PC-3 (cell line): ENCODE results near the gene CES5A. TPM values are rescaled to one million over a fixed set of nuclear protein-coding genes. Genes with fewer than 3 reads are reported as not detected.

Experiments used
- ATAC-seq: fragments of 200-7000 bp; cut with Tn5 transposase; 2 replicates; pipeline ENCODE4 v1.9.1; 2020; ENCODE audit warnings: mild to moderate bottlenecking, moderate library complexity
- BruUV-seq: library from RNA; stranded (reverse); fragments of 400-500 nt; replicated peaks from 2 replicates; lab custom pipeline; 2021; lab: Mats Ljungman, UMichigan
- CTCF ChIA-PET: fragments of 300-600 bp; sonication (Branson Sonifier 250); formaldehyde crosslinking; loops from one replicate; lab custom pipeline; 2022; ENCODE audit warnings: antibody characterized with exemption; lab: Charles Lee
- POLR2A ChIA-PET: fragments of 300-600 bp; sonication (Branson Sonifier 250); formaldehyde crosslinking; loops from one replicate; lab custom pipeline; 2022; ENCODE audit warnings: antibody characterized with exemption; ENCODE audit not compliant: unreplicated experiment; lab: Charles Lee
- DNase-seq: peaks from one replicate; pipeline ENCODE4 v3.0.0-alpha.2; 2015
- H2AFZ ChIP-seq: fragments of 300-600 bp; sonication (generic); 2 replicates; pipeline ENCODE4 v1.6.0; 2016; ENCODE audit warnings: antibody characterized with exemption, low read length
- H3F3A ChIP-seq: fragments of 300-600 bp; sonication (generic); one replicate; pipeline ENCODE4 v1.6.0; 2017; ENCODE audit warnings: antibody characterized with exemption, low read length, control low read depth, mild to moderate bottlenecking; ENCODE audit not compliant: unreplicated experiment
- H3K27ac ChIP-seq: fragments of 300-600 bp; sonication (generic); 2 replicates; pipeline ENCODE4 v1.5.1; 2016; ENCODE audit warnings: mild to moderate bottlenecking, low read length
- H3K27me3 ChIP-seq: fragments of 300-600 bp; sonication (generic); 2 replicates; pipeline ENCODE4 v1.6.1; 2016; ENCODE audit warnings: low read length, mixed read lengths
- H3K36me3 ChIP-seq: fragments of 300-600 bp; sonication (generic); 2 replicates; pipeline ENCODE4 v1.6.1; 2016; ENCODE audit warnings: low read depth, mixed run types, low read length, mixed read lengths
- H3K4me1 ChIP-seq: fragments of 300-600 bp; sonication (generic); 2 replicates; pipeline ENCODE4 v1.5.1; 2016; ENCODE audit warnings: low read length; ENCODE audit not compliant: insufficient read depth
- H3K4me2 ChIP-seq: fragments of 300-600 bp; sonication (generic); 2 replicates; pipeline ENCODE4 v1.6.0; 2016; ENCODE audit warnings: low read length
- H3K4me3 ChIP-seq: fragments of 300-600 bp; sonication (generic); 2 replicates; pipeline ENCODE4 v1.5.1; 2016; ENCODE audit warnings: mild to moderate bottlenecking, low read length, mixed read lengths
- H3K79me2 ChIP-seq: fragments of 300-600 bp; sonication (generic); 2 replicates; pipeline ENCODE4 v1.6.1; 2017; ENCODE audit warnings: low read length, mixed read lengths
- H3K9ac ChIP-seq: fragments of 300-600 bp; sonication (generic); 2 replicates; pipeline ENCODE4 v1.6.0; 2016; ENCODE audit warnings: mild to moderate bottlenecking, low read length
- H3K9me2 ChIP-seq: fragments of 300-600 bp; sonication (generic); replicated peaks from 2 replicates; pipeline ENCODE4 v1.6.1; 2016; ENCODE audit warnings: mixed run types, low read length, mixed read lengths
- H3K9me3 ChIP-seq: fragments of 300-600 bp; sonication (generic); 2 replicates; pipeline ENCODE4 v1.6.1; 2016; ENCODE audit warnings: low read length, mixed read lengths
- H4K20me1 ChIP-seq: fragments of 300-600 bp; sonication (generic); 2 replicates; pipeline ENCODE4 v1.6.1; 2016; ENCODE audit warnings: low read length, mixed read lengths
- EZH2 ChIP-seq: fragments of 300-600 bp; sonication (generic); IDR thresholded peaks from one replicate; pipeline ENCODE4 v1.6.1; 2017; ENCODE audit warnings: antibody characterized with exemption, mild to moderate bottlenecking, low read length; ENCODE audit not compliant: unreplicated experiment
- EZH2phosphoT487 ChIP-seq: fragments of 300-600 bp; sonication (generic); IDR thresholded peaks from 2 replicates; pipeline ENCODE4 v1.6.1; 2018; ENCODE audit warnings: mild to moderate bottlenecking, antibody characterized with exemption, low read length, borderline replicate concordance
- intact Hi-C: fragments of 100-400 bp; cut with micrococcal nuclease; formaldehyde crosslinking; loops from 2 replicates; pipeline ENCODE4 v1.9.0; 2023
- total RNA-seq: library from RNA; depleted of rRNA; stranded (reverse); fragments of >200 nt; gene quantifications from 2 replicates; pipeline ENCODE4 v1.2.3, GENCODE V29; 2014
- TF ChIP-seq, protein P1 (sequence below): fragments of 300-600 bp; sonication (generic); conservative IDR thresholded peaks from 2 replicates; pipeline ENCODE4 v1.5.1; 2017; ENCODE audit warnings: antibody characterized with exemption, low read depth, mild to moderate bottlenecking, low read length

The CES5A gene
- total RNA-seq, 1 experiment from 2014 or later: not detected

DNA sequence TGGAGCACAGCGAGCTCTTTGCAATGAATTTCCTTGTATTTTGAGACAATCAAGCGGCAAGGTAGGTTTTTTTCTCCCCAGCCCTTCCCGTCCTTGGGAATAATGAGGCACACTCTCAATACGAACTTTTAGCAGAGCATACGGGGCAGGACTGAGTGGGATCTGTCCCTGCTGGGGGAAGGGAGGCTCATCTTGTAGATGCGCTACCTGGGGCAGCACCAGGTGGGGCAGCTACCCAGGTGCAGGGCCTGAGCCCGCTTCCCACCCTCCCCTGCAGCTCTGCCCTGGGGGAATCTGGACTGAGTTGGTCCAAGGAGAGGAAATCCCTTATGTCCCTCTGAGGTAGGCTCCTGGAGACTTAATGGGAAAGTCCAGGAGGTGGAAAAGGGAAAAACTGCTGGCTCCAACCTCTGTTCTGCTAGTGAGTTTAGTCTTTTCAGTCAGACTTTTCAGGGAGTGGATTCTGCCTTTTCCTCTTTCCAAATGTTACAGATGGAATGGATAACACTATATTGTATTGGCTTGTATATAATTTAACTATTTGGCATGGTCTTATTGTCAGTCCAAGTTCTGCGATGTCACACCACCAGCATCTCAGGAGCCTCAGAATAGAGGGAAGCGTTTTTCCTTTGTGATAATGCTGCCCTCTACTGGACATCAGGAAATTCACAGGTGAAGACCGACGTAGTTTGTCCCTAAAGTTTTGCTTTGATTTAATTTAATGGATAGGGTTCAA is 32.6 kb downstream of the CES5A start:
- H3K27me3 ChIP-seq: peaks cover 18% of the 10 kb centered on the region
- no peaks in the 10 kb centered on the region for H3F3A ChIP-seq
- H3K4me1 ChIP-seq: no peaks in the 10 kb centered on the region
- ChIA-PET POLR2A (no interaction called here), CTCF (interaction anchor here (0.6 kb wide), 1 partner anchor 513 kb away, joined by 3 read pairs; no protein-coding TSS in a partner anchor)
- H2AFZ ChIP-seq: no peak overlapping the region
- H3K36me3 ChIP-seq: no peaks in the 10 kb centered on the region
- no TSS peak for BruUV-seq
- no peak overlapping the region for H3K9ac ChIP-seq
- DNase-seq (peak; percentile 51), ATAC-seq (peak; percentile 55; the same call in 1 of the 2 replicates)
- TF ChIP-seq EZH2phosphoT487: no peak
- TF ChIP-seq, protein P1, sequence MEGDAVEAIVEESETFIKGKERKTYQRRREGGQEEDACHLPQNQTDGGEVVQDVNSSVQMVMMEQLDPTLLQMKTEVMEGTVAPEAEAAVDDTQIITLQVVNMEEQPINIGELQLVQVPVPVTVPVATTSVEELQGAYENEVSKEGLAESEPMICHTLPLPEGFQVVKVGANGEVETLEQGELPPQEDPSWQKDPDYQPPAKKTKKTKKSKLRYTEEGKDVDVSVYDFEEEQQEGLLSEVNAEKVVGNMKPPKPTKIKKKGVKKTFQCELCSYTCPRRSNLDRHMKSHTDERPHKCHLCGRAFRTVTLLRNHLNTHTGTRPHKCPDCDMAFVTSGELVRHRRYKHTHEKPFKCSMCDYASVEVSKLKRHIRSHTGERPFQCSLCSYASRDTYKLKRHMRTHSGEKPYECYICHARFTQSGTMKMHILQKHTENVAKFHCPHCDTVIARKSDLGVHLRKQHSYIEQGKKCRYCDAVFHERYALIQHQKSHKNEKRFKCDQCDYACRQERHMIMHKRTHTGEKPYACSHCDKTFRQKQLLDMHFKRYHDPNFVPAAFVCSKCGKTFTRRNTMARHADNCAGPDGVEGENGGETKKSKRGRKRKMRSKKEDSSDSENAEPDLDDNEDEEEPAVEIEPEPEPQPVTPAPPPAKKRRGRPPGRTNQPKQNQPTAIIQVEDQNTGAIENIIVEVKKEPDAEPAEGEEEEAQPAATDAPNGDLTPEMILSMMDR: peak; percentile 67
- intact Hi-C loops: loop anchor here (1.0 to 10.0 kb wide), 3 partner anchors 130 to 472 kb away; no protein-coding TSS in a partner anchor
- no peak overlapping the region for H3K27ac ChIP-seq
- H3K4me2 ChIP-seq: no peak overlapping the region
- H3K9me3 ChIP-seq: no peaks in the 10 kb centered on the region
- H3K79me2 ChIP-seq: no peaks in the 10 kb centered on the region
- no peaks in the 10 kb centered on the region for H3K9me2 ChIP-seq
- H3K4me3 ChIP-seq: no peak overlapping the region
- H4K20me1 ChIP-seq: no peaks in the 10 kb centered on the region

DNA sequence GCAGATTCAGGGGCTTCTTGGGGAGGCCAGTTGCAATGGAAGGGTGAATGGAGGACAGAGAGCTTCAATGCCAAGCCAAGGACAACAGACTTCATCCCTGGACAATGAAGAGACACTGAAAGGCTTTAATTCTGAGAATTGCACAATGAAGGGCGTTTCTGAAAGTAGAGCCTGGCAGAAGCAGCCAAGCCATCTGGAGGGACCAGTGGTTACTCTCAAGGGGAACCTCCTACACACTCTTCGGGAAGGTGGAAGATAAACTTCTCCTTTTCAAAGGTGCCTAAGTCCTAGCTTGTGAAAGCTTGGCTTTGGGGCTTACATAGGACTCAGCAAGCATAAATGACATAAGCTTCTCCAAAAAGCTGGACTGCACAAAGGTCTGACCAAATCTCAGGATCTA is 36.1 kb downstream of the CES5A start:
- H3K4me1 ChIP-seq: no peaks in the 10 kb centered on the region
- H2AFZ ChIP-seq: no peak overlapping the region
- ChIA-PET CTCF (no interaction called here), POLR2A (no interaction called here)
- no peaks in the 10 kb centered on the region for H4K20me1 ChIP-seq
- H3K4me3 ChIP-seq: no peak overlapping the region
- H3K9ac ChIP-seq: no peak overlapping the region
- TF ChIP-seq EZH2: no peak
- no peak for TF ChIP-seq EZH2phosphoT487
- TF ChIP-seq, protein P1: no peak
- ATAC-seq (no peak), DNase-seq (no peak)
- H3K36me3 ChIP-seq: no peaks in the 10 kb centered on the region
- H3K4me2 ChIP-seq: no peak overlapping the region
- no peaks in the 10 kb centered on the region for H3F3A ChIP-seq
- intact Hi-C loops: no loop called here
- H3K27ac ChIP-seq: no peak overlapping the region
- BruUV-seq: no TSS peak
- H3K79me2 ChIP-seq: no peaks in the 10 kb centered on the region
- no peaks in the 10 kb centered on the region for H3K9me2 ChIP-seq
- no peaks in the 10 kb centered on the region for H3K9me3 ChIP-seq
- no peaks in the 10 kb centered on the region for H3K27me3 ChIP-seq

DNA sequence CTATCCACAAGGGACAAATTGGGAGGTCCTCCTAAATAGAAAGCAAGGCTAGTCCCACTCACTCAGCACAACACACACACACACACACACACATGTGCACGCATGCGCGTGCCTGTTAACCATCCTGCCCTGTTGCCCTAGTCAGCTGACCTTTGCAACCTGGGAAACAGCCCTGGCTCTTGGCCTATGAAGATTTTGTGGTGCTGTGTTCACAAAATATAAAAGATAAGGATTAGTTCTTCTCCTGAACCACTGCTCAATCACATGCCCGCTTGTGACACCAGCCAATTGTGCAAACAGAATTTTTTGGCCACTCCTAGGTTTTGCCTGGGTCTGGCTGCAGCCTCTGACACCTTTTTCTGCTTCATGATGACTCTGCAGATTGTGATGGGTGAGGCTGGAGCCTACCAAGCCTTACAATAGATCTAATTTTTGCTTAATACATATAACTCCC is 39.0 kb downstream of the CES5A start:
- no peak overlapping the region for H3K9ac ChIP-seq
- no peaks in the 10 kb centered on the region for H3K27me3 ChIP-seq
- no peak for TF ChIP-seq EZH2phosphoT487
- TF ChIP-seq, protein P1: no peak
- H3K9me3 ChIP-seq: no peaks in the 10 kb centered on the region
- no peak overlapping the region for H3K4me3 ChIP-seq
- no peak overlapping the region for H3K4me2 ChIP-seq
- POLR2A ChIA-PET: no interaction called here
- H4K20me1 ChIP-seq: no peaks in the 10 kb centered on the region
- no peak for DNase-seq
- CTCF ChIA-PET: no interaction called here
- no peaks in the 10 kb centered on the region for H3K79me2 ChIP-seq
- H2AFZ ChIP-seq: no peak overlapping the region
- intact Hi-C loops: no loop called here
- no peaks in the 10 kb centered on the region for H3F3A ChIP-seq
- H3K36me3 ChIP-seq: no peaks in the 10 kb centered on the region
- no peak overlapping the region for H3K27ac ChIP-seq
- H3K9me2 ChIP-seq: no peaks in the 10 kb centered on the region
- no peak for ATAC-seq
- H3K4me1 ChIP-seq: no peaks in the 10 kb centered on the region
- no TSS peak for BruUV-seq
